GM21529 (cell line): ENCODE results near the gene RNF123.

Experiments used
- ATAC-seq: cut with Tn5 transposase; IDR thresholded peaks from one replicate; pipeline ENCODE4 v1.9.1; 2021; ENCODE audit not compliant: unreplicated experiment

Gene RNF123

DNA sequence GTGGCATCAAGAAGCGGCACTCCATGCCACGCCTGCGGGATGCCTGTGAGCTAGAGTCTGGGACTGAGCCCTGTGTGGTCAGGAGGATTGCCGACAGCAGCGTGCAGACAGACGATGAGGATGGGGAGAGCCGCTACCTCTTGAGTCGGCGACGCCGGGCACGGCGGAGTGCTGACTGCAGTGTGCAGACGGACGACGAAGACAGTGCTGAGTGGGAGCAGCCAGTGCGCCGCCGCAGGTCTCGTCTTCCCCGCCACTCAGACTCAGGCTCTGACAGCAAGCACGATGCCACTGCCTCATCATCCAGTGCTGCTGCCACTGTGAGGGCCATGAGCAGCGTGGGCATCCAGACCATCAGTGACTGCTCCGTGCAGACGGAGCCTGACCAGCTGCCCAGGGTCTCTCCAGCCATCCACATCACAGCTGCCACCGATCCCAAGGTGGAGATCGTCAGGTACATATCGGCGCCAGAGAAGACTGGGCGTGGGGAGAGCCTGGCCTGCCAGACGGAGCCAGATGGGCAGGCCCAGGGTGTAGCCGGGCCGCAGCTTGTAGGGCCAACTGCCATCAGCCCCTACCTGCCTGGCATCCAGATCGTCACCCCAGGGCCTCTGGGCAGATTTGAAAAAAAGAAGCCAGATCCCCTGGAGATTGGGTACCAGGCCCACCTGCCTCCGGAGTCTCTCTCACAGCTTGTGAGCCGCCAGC lies 32.0 kb upstream of the RNF123 start:
- ATAC-seq = no peak

GRCh38 chr3:49658711-49659110 lies 30.6 kb upstream of the RNF123 start:
- no peak for ATAC-seq

DNA sequence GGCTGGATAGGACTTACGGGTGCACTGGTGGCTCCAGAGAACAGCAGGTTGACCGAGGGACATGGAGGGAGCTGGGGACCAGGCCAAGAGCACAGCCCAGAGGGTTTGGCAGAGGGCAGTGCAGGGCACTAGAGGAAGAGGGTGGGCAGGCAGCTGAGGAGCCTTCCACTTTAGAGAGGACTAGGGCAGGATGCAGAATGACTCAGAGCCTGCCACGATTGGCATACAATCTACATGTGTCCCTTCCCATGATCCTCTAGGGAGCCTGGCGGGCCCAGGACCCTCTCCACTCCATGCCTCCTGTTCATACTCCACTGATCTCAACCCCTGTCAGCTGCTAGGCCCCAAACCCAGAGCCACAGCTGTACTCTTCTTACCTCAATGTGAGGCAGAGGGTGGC lies 29.6 kb upstream of the RNF123 start:
- no peak for ATAC-seq

- no peak for ATAC-seq
Observed at GRCh38 chr3:49661281-49661680, 28.1 kb upstream of the RNF123 start.

GRCh38 chr3:49662021-49662420 lies 27.3 kb upstream of the RNF123 start:
- ATAC-seq = no peak

DNA sequence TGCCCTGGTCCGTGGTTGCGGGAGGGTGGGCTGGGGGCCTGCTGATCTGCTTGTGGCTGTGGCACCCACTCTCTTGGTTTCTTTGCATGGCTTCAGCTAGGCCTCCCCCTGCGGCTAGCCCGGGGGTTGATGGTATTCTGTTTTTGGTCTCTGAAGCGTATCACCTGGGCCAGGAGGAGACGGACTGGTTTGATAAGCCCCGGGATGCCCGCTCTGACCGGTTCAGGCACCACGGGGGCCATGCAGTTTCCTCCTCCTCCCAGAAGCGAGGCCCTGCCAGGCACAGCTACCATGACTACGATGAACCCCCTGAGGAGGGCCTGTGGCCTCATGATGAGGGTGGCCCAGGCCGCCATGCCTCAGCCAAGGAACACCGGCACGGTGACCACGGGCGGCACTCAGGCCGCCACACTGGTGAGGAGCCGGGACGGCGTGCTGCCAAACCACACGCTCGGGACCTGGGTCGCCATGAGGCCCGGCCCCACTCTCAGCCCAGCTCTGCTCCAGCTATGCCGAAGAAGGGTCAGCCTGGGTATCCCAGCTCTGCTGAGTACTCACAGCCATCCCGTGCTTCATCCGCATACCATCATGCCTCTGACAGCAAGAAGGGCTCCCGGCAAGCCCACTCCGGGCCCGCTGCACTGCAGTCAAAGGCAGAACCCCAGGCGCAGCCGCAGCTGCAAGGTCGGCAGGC lies 26.5 kb upstream of the RNF123 start:
- no peak for ATAC-seq

- no peak for ATAC-seq
Observed at GRCh38 chr3:49663831-49664230, 25.5 kb upstream of the RNF123 start.

GRCh38 chr3:49664300-49664699 lies 25.1 kb upstream of the RNF123 start:
- no peak for ATAC-seq

- ATAC-seq = no peak
Observed at GRCh38 chr3:49665822-49666519, 23.4 kb upstream of the RNF123 start.

- ATAC-seq = no peak
Observed at GRCh38 chr3:49666592-49666991, 22.8 kb upstream of the RNF123 start.

GRCh38 chr3:49667701-49668413 lies 21.5 kb upstream of the RNF123 start:
- ATAC-seq = no peak

GRCh38 chr3:49668414-49668797 lies 21.0 kb upstream of the RNF123 start:
- ATAC-seq = no peak

GRCh38 chr3:49668861-49669260 lies 20.5 kb upstream of the RNF123 start:
- ATAC-seq = no peak

GRCh38 chr3:49669352-49669751 lies 20.0 kb upstream of the RNF123 start:
- ATAC-seq = no peak

GRCh38 chr3:49670940-49671290 lies 18.4 kb upstream of the RNF123 start:
- no peak for ATAC-seq

GRCh38 chr3:49671291-49672288 lies 17.8 kb upstream of the RNF123 start:
- no peak for ATAC-seq

- peak; percentile 4 for ATAC-seq
Observed at GRCh38 chr3:49673121-49673714, 16.1 kb upstream of the RNF123 start.

DNA sequence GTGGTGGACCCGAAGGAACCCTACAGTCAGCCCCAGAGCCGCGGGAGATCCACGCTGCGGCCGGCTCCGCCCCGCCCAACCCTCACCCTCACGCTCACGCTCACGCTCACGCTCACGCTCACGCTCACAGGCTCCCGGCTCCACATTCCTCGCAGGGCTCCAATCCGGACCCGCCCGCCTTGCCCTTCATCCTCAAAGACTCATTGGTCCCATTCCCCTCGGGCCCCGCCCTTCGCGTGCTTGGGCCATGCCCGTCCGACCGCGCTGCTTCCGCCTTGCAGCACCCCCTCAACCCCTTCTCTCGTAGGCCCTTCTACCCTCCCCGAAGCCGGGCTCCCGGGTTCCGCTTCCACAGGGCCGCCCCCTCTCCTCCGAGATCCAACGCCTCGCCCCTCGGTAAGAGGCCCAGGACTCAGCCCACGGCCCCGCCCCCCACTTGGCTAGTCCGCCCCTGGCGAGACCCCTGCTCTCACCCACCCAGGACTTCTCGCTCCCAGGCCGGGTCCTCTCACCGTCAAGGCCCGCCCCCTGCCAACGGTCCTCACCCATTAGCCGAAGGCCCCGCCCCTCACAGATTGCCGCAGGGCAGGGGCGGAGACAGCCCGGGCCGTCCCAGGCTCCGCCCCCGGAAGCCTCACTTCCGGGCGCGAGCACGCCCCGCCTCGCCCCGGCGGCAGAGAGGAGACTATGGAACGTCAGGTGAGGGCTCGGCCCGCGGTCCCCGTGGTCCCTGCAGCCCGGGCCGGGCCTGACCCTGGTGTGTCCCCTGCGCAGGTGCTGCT lies 15.5 kb upstream of the RNF123 start, which contains the start of gene APEH:
Gene APEH (plus strand): TSS at position 637 of the 782 bp plus-strand sequence. CDS start 51 bp downstream, at position 688.
- peak; percentile 82 for ATAC-seq

GRCh38 chr3:49674497-49674983 lies 14.8 kb upstream of the RNF123 start:
- peak; percentile 17 for ATAC-seq
